CD14-positive monocyte (primary cell): ENCODE measurements around the gene LHFPL3. TPM values are rescaled to one million over a fixed set of nuclear protein-coding genes. Genes with fewer than 3 reads are reported as not detected.

Experiments
- DNase-seq, 3 donors: peaks; one replicate each; pipeline ENCODE4 v3.0.0-alpha.2; 2011 to 2022
- H2AFZ ChIP-seq: 2 replicates; pipeline ENCODE4 v1.6.0; 2012; ENCODE audit warnings: mild to moderate bottlenecking, low read depth, low read length, inconsistent platforms; ENCODE audit not compliant: insufficient read depth, poor library complexity, severe bottlenecking
- H3K27ac ChIP-seq, 2 donors: 1 replicate in 1 of 2; 2 replicates in 1 of 2; pipeline ENCODE4 v1.5.1; 2012 to 2013; ENCODE audit warnings: low read length in 2 of 2, control low read depth in 1 of 2, inconsistent platforms in 1 of 2, low read depth in 1 of 2, mild to moderate bottlenecking in 1 of 2
- H3K27me3 ChIP-seq, 2 donors: one replicate each; pipeline versions ENCODE4 v1.6.0 to v1.6.1; 2011 to 2013; ENCODE audit warnings: low read length in 2 of 2; ENCODE audit not compliant: control insufficient read depth in 2 of 2, insufficient read depth in 2 of 2
- H3K36me3 ChIP-seq, 2 donors: replicated peaks in 1 of 2; 1 replicate in 1 of 2; 2 replicates in 1 of 2; pipeline versions ENCODE4 v1.5.1 to v1.6.1; 2012 to 2013; ENCODE audit warnings: low read length in 2 of 2, control low read depth in 1 of 2, inconsistent platforms in 1 of 2, mild to moderate bottlenecking in 1 of 2; ENCODE audit not compliant: insufficient read depth in 2 of 2, control insufficient read depth in 1 of 2
- H3K4me1 ChIP-seq, 2 donors: 1 replicate in 1 of 2; 2 replicates in 1 of 2; pipeline versions ENCODE4 v1.5.1 to v1.6.1; 2012 to 2013; ENCODE audit warnings: low read length in 2 of 2, control low read depth in 1 of 2, inconsistent platforms in 1 of 2, mild to moderate bottlenecking in 1 of 2, moderate library complexity in 1 of 2; ENCODE audit not compliant: insufficient read depth in 2 of 2, control insufficient read depth in 1 of 2
- H3K4me2 ChIP-seq: replicated peaks from 2 replicates; pipeline ENCODE3; 2012; ENCODE audit warnings: low read length, moderate library complexity, mild to moderate bottlenecking; ENCODE audit not compliant: poor library complexity, severe bottlenecking; ENCODE audit errors: extremely low read depth
- H3K4me3 ChIP-seq, 3 experiments: fragments of 200-600 bp in 1 of 3; sonication (generic) in 1 of 3; replicated peaks in 1 of 3; 1 replicate in 2 of 3; 2 replicates in 1 of 3; pipeline ENCODE4 v1.5.1; 2011 to 2013; ENCODE audit warnings: low read length in 3 of 3, mild to moderate bottlenecking in 3 of 3, control low read depth in 2 of 3, low read depth in 2 of 3, inconsistent platforms in 1 of 3, moderate library complexity in 1 of 3
- H3K79me2 ChIP-seq: 2 replicates; pipeline ENCODE4 v1.6.0; 2012; ENCODE audit warnings: mild to moderate bottlenecking, control low read depth, inconsistent platforms, low read length, moderate library complexity; ENCODE audit not compliant: insufficient read depth
- H3K9ac ChIP-seq: 2 replicates; pipeline ENCODE4 v1.6.0; 2017; ENCODE audit warnings: low read length, mild to moderate bottlenecking; ENCODE audit not compliant: insufficient read depth, poor library complexity, severe bottlenecking
- H3K9me3 ChIP-seq, 2 donors: replicated peaks in 1 of 2; 1 replicate in 1 of 2; 2 replicates in 1 of 2; pipeline versions ENCODE4 v1.5.1 to v1.6.1; 2012 to 2013; ENCODE audit warnings: low read length in 2 of 2, control low read depth in 1 of 2; ENCODE audit not compliant: control insufficient read depth in 1 of 2, insufficient read depth in 1 of 2
- H4K20me1 ChIP-seq: 2 replicates; pipeline ENCODE4 v1.6.0; 2012; ENCODE audit warnings: mild to moderate bottlenecking, low read length, control low read depth, moderate library complexity; ENCODE audit not compliant: insufficient read depth
- H3K27ac Mint-ChIP-seq, 7 donors: one replicate each; pipeline ENCODE4 v1.8.0; 2020; ENCODE audit warnings: mild to moderate bottlenecking in 7 of 7, mixed read lengths in 7 of 7, moderate library complexity in 6 of 7, inconsistent platforms in 2 of 7
- H3K27me3 Mint-ChIP-seq, 3 donors: one replicate each; pipeline ENCODE4 v1.8.0; 2021 to 2022; ENCODE audit warnings: low read depth in 3 of 3, mild to moderate bottlenecking in 3 of 3, mixed read lengths in 3 of 3, moderate library complexity in 3 of 3, inconsistent platforms in 1 of 3
- H3K36me3 Mint-ChIP-seq, 2 donors: one replicate each; pipeline ENCODE4 v1.8.0; 2020; ENCODE audit warnings: mixed read lengths in 2 of 2, inconsistent platforms in 1 of 2, mild to moderate bottlenecking in 1 of 2
- H3K4me1 Mint-ChIP-seq: one replicate; pipeline ENCODE4 v1.8.0; 2020; ENCODE audit warnings: mild to moderate bottlenecking, mixed read lengths
- H3K4me3 Mint-ChIP-seq, 2 donors: one replicate each; pipeline ENCODE4 v1.8.0; 2020; ENCODE audit warnings: mild to moderate bottlenecking in 2 of 2, mixed read lengths in 2 of 2, moderate library complexity in 1 of 2
- H3K9me3 Mint-ChIP-seq, 7 donors: one replicate each; pipeline ENCODE4 v1.8.0; 2020 to 2022; ENCODE audit warnings: mixed read lengths in 7 of 7, mild to moderate bottlenecking in 6 of 7, moderate library complexity in 6 of 7, inconsistent platforms in 2 of 7
- CTCF ChIP-seq: fragments of 200-600 bp; IDR thresholded peaks from one replicate; pipeline ENCODE4 v1.8.0; 2022; ENCODE audit warnings: antibody characterized with exemption, mild to moderate bottlenecking
- WGBS: methylation state at CpG from one replicate; pipeline ENCODE4 v1.1.5; 2013; ENCODE audit warnings: missing lambda C conversion rate; ENCODE audit not compliant: insufficient coverage; 5-methylcytosine and 5-hydroxymethylcytosine counted together
- intact Hi-C, 2 donors: fragments of 100-400 bp; cut with micrococcal nuclease; formaldehyde crosslinking; loops; one replicate each; pipeline versions ENCODE4 v1.15.0 to v1.15.1; 2023
- polyA plus RNA-seq, 3 donors: library from polyadenylated mRNA; depleted of rRNA in 1 of 3; unstranded in 2 of 3; stranded (reverse) in 1 of 3; fragments of 300-500 nt in 2 of 3; fragments of >200 nt in 1 of 3; fragmentation: Illumina TruSeq in 2 of 3; gene quantifications; 1 replicate in 2 of 3; 2 replicates in 1 of 3; pipeline ENCODE4 v1.2.3, GENCODE V29; 2012 to 2021

LHFPL3 gene
- polyA plus RNA-seq, 3 donors, result not detected

- H3K4me1 Mint-ChIP-seq, result peaks cover 33% of the 10 kb centered on the region
- no peaks in the 10 kb centered on the region for H3K9me3 ChIP-seq
Observed at GRCh38 chr7:104898434-104898833, 570.0 kb downstream of the LHFPL3 start.

GRCh38 chr7:104900525-104901239 lies 572.3 kb downstream of the LHFPL3 start:
- WGBS, result 61% methylated on average over 2 of the region's 6 CpGs
- H3K36me3 Mint-ChIP-seq, result no peaks in the 10 kb centered on the region
- H3K4me3 Mint-ChIP-seq, result no peak overlapping the region
- H4K20me1 ChIP-seq, result no peaks in the 10 kb centered on the region
- H3K36me3 ChIP-seq, result no peaks in the 10 kb centered on the region
- peaks cover 8 to 16% of the 10 kb centered on the region in 2 donors for H3K4me1 ChIP-seq
- no peak overlapping the region for H3K27ac Mint-ChIP-seq
- H3K27ac ChIP-seq, result no peak overlapping the region
- H3K4me2 ChIP-seq, result no peak overlapping the region
- no peak for TF ChIP-seq CTCF
- no peaks in the 10 kb centered on the region for H3K9me3 ChIP-seq
- no peak overlapping the region for H2AFZ ChIP-seq
- peaks cover 25% of the 10 kb centered on the region for H3K4me1 Mint-ChIP-seq
- intact Hi-C loops, result no loop called here
- H3K27me3 ChIP-seq, result no peaks in the 10 kb centered on the region
- DNase-seq, result no peak
- no peaks in the 10 kb centered on the region for H3K79me2 ChIP-seq
- peaks cover 0 to 4% (median 3%) of the 10 kb centered on the region in 3 donors for H3K27me3 Mint-ChIP-seq
- no peaks in the 10 kb centered on the region for H3K9me3 Mint-ChIP-seq
- no peak overlapping the region for H3K9ac ChIP-seq
- no peak overlapping the region for H3K4me3 ChIP-seq

More at GRCh38 chr7:104898434-104898833, 570.0 kb downstream of the LHFPL3 start:
- H3K9me3 Mint-ChIP-seq, result no peaks in the 10 kb centered on the region
- Histone ChIP-seq H3K27me3 (no peaks in the 10 kb centered on the region), H3K36me3 (no peaks in the 10 kb centered on the region), H3K27ac (no peak overlapping the region), H3K9ac (no peak overlapping the region), H4K20me1 (no peaks in the 10 kb centered on the region), H3K4me1 (peaks cover 14 to 27% of the 10 kb centered on the region in 2 donors), H2AFZ (no peak overlapping the region), H3K4me3 (no peak overlapping the region), H3K4me2 (no peak overlapping the region), H3K79me2 (no peaks in the 10 kb centered on the region)
- no peak for DNase-seq
- H3K27ac Mint-ChIP-seq, result no peak overlapping the region
- TF ChIP-seq CTCF, result no peak
- intact Hi-C loops, result no loop called here
- no peak overlapping the region for H3K4me3 Mint-ChIP-seq
- WGBS, result 91% methylated on average over 4 of the region's 5 CpGs
- H3K36me3 Mint-ChIP-seq, result no peaks in the 10 kb centered on the region
- H3K27me3 Mint-ChIP-seq, result peaks cover 0 to 4% (median 3%) of the 10 kb centered on the region in 3 donors
